SK-N-MC (cell line): Measurements from ENCODE around the gene SOX6.

Source experiments
- EZH2 ChIP-seq: fragments of 200-600 bp; sonication (generic); IDR thresholded peaks from one replicate; pipeline ENCODE4 v1.6.1; 2017; ENCODE audit warnings: antibody characterized with exemption
- FOXP2 ChIP-seq: optimal IDR thresholded peaks from 2 replicates; pipeline ENCODE3; 2011; ENCODE audit warnings: mild to moderate bottlenecking, moderate library complexity; ENCODE audit not compliant: insufficient read depth; ENCODE audit errors: extremely low read length, control extremely low read depth
- POLR2AphosphoS5 ChIP-seq: IDR thresholded peaks from 2 replicates; pipeline ENCODE4 v1.6.1; 2012; ENCODE audit warnings: mild to moderate bottlenecking, low read depth, low read length, borderline replicate concordance

DNA sequence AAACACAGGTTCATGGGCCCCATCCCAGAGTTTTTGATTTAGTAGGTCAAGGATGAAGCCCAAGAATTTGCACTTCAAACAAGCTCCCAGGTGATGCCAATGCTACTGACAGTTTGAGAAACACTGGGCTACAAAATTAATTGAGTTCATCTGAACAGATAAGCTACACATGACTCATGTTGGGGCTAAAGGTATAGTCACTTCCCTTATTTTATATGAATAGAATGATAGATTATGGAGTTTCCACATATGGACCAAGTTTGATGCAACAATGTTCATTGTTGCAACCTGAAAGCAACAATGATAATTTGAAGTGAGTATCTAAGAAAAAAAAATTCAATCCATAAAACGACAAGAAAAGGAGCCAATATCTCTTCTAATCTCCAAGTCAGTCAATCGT is 54.9 kb downstream of the SOX6 start:
- no peak for TF ChIP-seq POLR2AphosphoS5
- no peak for TF ChIP-seq EZH2
- no peak for TF ChIP-seq FOXP2
